Hippocampal formation (tissue), 2 donors: ENCODE data around the gene PRKD1.

ENCODE experiments used
- DNase-seq, 2 donors: peaks; one replicate each; lab custom pipeline; 2025; lab: John Stamatoyannopoulos, UW

PRKD1 gene

DNA sequence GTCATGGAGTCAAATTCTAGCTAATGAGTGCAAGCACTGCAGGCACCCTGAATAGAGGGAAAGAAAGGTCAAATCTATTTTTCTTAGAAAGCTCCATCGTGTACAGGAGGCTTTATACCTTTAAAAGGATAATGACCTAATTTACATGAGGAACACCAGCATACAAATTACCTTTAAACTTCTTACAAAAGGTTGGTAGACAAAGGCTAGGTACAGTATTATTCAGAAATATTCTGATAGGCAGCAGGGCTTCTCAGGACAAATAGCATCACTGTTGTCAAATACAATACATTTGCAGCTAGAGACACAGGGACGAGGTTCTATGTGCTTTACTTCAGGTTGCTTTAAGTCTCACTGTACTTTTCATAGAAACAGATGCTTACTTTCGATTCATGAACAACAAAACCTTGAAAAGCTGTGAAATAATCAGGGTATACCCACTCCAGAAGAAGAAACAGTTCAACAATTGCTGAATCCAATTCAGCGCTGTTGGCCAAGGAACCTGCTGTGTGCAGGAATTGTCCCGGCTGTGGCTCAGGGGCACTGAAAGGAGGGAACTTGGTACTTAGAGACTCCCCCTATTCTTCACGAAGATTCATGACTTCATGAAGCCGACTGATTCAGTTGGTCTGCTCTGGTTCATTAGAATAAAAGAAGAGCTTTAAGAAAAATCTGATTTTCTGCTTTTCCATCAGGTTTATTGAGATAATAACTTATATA is 252.9 kb downstream of the PRKD1 start:
- no peak for DNase-seq

- no peak for DNase-seq
These were observed 254.8 kb downstream of the PRKD1 start for GRCh38 chr14:29672831-29673230.

- DNase-seq = no peak
These were observed 256.6 kb downstream of the PRKD1 start for GRCh38 chr14:29671034-29671433.

DNA sequence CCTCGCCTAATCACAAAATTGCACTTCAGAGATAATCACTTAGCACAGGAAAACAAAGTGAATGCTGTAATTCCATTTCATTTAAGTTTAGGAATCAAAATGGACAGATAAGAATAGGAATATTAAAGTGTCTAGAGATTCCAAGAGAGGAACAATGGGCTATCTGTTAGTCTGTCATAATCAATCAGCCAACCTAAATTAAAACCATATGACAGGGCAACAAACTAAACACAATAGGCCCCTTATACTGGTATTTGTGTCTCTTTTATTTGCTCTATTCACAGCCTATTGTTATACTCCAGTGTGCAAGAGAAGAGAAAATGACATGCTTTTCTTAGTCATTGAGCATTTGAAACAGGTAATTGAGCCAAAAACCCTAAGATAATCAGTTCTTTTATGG is 259.4 kb downstream of the PRKD1 start:
- DNase-seq = peak in 1 of 2 donors; percentile 66

DNA sequence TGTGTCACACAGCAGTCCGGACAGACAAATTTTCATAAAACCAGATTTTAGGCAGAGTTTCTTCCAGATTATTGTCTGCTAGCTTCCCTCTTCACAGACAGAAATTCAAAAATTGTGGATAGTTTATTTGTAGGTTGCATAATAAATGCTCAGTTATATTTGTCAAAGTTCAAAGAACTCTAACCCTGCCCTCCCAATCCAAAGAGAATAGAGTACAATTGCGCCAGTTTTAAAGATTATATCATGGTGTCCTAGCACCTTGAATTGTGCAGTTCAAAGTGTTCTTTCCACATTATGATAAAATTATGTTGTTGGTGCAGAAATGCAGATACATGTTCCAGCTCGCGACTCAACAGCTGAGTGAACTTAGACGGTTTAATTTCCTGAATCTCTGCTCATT is 263.1 kb downstream of the PRKD1 start:
- no peak for DNase-seq

DNA sequence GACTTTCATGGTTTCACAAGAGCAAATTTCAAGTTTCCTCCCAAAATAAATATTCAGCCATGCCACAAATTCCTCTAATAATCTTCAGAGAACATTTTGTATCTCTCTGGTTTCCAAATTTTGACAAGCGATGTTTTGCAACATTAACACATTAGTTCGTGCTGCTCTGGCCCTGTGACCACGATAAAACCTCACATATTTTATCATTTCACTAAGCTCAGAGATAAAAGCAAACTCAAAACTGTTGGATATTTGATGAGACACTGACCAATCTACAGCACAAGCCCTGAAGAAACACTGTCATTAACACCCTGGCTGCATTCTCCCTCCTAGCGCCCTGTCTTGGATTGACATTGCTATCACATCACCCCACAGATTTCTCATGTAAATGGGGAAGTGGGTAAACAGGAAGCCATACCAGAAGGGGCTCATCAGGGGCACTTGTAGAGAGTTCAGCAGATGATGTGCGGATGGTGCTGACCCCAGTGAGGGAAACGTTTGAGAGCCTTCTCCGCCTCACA is 264.3 kb downstream of the PRKD1 start:
- DNase-seq = no peak

DNA sequence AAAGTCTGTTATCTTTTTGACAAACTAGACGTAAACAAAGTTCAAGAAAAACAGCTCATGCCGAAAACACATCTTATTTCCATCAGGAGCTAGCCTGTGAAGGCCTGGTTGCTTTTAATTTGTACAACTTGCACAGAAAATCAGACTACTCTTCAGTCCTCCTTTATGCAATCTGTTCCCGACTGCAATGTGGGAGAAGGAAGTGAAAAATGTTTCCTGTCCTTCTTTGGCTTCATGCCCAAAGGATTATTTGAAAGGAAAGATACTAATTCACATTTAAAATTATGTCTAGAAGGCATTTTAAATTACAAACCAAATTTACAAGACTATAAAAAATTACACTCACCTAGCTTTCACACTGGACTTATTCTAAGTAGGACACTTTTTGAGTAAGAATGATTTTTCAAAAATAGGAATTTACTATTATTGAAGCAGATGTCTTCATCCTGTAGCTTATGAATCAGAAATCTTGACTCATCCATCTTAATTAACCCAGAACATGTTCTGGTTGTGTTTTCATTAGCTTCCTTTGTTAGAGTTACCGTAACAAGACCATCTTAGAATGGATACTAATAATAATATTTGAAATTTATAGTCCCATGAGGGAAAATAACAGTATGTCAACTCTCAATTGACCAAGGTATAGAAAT is 272.6 kb downstream of the PRKD1 start:
- DNase-seq = peak in 1 of 2 donors; percentile 14

DNA sequence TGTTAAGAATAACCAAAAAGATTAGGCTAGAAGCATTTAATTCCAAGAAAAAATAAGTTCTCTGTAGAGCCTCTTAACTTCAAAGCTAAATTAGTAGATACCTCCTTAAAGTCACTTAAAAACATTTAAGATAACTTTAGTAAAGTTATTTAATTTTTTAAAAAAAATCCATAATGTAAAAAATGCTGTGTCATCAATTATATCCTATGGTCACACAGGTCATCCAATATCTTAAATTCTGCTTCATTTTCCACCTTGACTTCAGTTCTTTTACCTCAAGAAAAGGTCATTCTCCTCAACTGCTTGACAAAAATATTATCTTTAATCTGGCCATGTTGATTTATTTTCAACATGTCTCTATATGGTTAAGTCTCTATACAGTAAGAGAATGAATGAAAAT is 274.3 kb downstream of the PRKD1 start:
- DNase-seq = no peak

GRCh38 chr14:29652571-29652970 is 275.1 kb downstream of the PRKD1 start:
- DNase-seq = no peak

GRCh38 chr14:29650554-29651269 is 276.9 kb downstream of the PRKD1 start:
- DNase-seq = no peak

DNA sequence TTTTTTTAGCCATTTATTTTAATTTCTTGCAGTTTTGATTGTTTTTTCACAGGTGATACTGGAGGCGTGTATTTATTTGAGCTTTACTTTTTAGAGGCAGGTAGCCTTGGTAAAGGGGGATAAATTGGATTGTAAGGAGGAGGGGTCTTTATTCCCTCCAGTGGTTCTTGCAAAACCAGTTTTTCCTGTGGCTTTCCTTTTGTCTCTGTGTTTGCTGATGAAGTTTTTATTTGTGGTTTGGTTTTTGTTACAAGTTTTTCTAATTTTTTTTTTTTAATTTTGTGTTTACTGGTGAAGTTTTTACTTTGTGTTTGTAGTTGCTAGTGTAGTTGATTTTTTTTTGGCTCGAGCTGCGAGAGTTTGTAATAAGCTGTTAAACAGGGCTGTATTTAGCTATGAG is 278.5 kb downstream of the PRKD1 start:
- DNase-seq = no peak

- DNase-seq = no peak
These were observed 279.6 kb downstream of the PRKD1 start for GRCh38 chr14:29648045-29648444.

- no peak for DNase-seq
These were observed 282.5 kb downstream of the PRKD1 start for GRCh38 chr14:29645117-29645516.

GRCh38 chr14:29643433-29644211 is 284.0 kb downstream of the PRKD1 start:
- no peak for DNase-seq

DNA sequence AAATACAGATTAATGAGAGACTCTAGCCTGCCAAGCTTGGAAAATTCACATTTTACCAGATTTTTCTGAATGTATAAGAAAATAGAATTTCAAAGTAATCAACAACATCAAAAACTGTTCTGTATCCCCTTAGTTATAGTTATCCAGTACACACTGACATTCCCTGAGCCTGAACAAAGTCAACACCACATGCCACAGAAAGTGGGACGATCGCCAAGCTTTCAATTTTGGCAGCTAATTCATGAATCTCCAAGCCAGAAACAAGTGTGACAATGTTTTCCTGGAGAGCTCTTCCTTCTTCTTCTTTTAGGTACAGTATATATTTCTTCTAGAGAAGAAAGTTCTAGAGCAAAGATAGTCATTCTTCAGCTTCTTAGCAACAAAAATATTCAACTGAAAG is 290.2 kb downstream of the PRKD1 start:
- DNase-seq = peak; percentile 33 to 55

DNA sequence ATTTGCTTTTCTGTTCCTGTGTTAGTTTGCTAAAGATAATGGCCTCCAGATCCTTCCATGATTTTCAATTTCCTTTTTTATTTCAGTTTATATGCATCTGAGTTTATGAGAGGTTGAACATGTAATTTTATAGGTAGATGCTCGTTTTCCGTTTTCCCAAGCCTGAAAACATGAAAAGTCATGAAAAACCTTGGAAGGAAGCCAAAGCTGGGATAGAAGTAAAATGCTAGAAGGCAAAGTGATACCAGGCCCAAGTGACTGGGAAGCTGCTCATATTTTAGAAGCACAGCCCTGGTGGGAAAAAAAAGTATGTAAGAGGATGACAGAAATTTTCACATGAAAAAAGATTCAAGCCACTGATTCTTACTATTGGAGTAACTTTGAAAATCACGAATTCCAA is 290.8 kb downstream of the PRKD1 start:
- no peak for DNase-seq

DNA sequence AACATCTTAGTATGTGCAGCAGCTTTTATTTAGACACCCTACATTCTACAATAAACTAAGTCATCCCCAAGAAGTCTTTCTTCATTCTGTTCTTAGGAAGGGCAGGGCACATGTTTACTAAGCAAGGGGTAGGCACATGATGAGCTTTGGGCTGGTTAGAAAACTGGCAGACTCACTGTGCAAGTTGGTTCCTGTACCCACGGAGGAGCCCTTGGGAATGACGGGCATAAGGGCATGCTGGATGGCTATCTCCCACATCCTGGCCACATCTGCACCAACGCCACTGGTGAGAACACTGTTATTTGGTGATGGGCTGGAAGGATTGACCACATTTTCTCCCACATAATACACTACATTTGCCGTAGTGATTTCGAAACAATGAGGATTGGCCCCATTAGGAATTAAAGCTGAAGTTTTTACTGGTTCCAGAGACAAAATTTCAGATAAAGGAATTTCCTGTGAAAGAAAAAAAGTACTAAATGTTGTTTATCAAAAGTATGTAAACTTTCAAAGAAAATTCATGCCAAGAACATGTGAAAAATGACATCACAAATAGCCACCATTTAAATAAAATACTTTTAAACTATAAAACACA is 297.0 kb downstream of the PRKD1 start:
- DNase-seq = no peak

DNA sequence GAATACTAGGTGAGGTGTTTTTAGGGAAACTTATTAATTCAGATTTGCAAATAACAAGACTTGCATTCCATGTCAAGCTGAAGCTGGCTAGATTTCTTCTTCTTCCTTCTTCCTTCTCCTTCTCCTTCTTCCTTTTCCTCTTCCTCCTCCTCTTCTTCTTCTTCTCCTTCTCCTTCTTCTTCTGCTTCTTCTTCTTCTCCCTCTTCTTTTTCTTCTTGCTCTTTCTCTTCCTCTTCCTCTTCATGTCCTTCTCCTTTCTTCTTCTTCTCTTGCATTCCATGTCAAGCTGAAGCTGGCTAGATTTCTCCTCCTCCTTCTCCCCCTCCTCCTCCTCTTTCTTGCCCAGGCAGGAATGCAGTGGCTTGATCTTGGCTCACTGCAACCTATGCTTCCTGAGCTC is 297.8 kb downstream of the PRKD1 start:
- DNase-seq = no peak

DNA sequence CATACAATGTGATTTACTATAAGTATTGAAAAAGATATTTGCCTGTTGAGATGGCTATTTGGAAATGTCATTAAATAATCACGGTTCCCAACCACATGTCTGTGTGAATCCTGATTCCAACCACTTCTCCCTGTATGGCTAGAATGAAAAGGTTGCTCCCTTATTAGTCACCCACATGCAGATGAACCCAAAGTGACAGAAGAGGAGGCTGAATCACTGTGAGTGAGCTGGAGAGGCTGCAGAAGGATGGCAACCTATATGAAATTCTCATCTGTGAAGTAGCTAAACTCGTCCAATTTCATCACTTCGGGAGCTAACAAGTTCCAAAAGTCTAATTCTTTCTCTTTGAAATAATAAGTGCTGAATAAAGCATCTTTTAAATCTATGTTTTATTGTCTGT is 300.5 kb downstream of the PRKD1 start:
- peak in 1 of 2 donors; percentile 12 for DNase-seq

DNA sequence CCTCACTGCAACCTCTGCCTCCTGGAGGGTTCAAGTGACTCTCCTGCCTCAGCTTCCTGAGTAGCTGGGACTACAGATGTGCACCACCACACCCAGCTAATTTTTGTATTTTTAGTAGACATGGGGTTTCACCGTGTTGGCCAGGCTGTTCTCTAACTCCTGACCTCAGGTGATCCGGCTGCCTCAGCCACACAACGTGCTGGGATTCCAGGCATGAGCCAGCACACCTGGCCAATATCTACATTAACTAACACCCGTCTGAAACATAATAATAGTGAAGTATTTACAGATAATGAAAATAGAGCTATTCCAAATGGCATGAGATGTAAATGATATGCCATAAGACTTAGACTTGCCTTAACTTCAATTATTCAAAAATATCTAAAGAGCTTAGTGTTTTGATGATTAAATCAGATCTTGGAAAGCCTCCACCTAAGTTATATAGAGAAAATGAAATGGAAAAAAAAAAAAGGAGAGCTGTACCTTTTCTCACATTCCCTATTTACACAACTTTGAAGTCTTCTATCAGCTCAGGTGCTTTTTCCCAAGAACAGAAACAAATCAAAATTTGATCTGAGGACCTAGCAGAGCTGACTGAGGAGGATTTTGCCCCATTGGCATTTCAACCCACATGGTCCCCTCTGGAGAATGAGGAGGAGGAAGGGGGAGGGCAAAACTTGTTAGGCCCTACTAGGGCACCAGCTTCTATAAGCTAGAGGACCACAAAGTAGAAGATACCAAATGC is 309.2 kb downstream of the PRKD1 start:
- no peak for DNase-seq

DNA sequence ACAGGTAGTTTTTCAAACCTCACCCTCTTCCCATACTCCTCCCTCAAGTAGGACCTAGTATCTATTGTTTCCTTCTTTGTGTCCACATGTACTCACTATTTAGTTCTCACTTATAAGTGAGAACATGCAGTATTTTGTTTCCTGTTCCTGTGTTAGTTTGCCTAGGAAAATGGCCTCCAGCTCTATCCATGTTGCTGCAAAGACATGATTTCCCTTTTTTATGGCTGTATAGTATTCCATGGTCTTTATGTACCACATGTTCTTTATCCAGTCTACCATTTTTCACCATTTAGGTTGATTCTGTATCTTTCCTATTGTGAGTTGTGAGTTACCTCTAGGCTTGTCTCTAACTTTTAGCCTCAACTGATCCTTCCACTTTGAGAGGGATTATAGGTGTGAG is 310.7 kb downstream of the PRKD1 start:
- no peak for DNase-seq
